K562 (cell line): ENCODE results near the gene POLK. TPM values are rescaled to one million over a fixed set of nuclear protein-coding genes. Genes with fewer than 3 reads are reported as not detected.

Experiments
- ATAC-seq: fragments of 200-7000 bp; cut with Tn5 transposase; 3 replicates; pipeline ENCODE4 v1.9.1; 2020; ENCODE audit warnings: moderate library complexity
- BruUV-seq: library from RNA; stranded (reverse); fragments of 400-500 nt; replicated peaks from 2 replicates; lab custom pipeline; 2021; lab: Mats Ljungman, UMichigan
- CTCF ChIA-PET: fragments of 300-600 bp; formaldehyde crosslinking; extraction: SDS; loops from one replicate; lab custom pipeline; 2021; ENCODE audit warnings: low intra/inter-chr PET ratio; lab: Yijun Ruan, JAX
- POLR2A ChIA-PET: fragments of 300-600, 350-650 bp; sonication (Branson Sonifier 250); formaldehyde crosslinking; extraction: SDS; loops from one replicate; lab custom pipeline; 2021; ENCODE audit warnings: antibody characterized with exemption, inconsistent platforms; lab: Yijun Ruan, JAX
- DNase-seq, 4 experiments: peaks; one replicate each; pipeline versions ENCODE4 v3.0.0 to v3.0.0-alpha.2; 2011 to 2018; ENCODE audit warnings: low spot score in 3 of 4, mixed read lengths in 3 of 4; ENCODE audit errors: extremely low read depth in 1 of 4
- FAIRE-seq: peaks from 2 replicates; lab custom pipeline; 2011; peaks lifted over from hg19 to GRCh38; lab: Jason Lieb, UNC
- H2AFZ ChIP-seq: 2 replicates; pipeline ENCODE4 v1.6.0; 2011; ENCODE audit warnings: low read depth, low read length, control low read depth, inconsistent platforms
- H3K27ac ChIP-seq: fragments of 200-600 bp; 3 replicates; pipeline ENCODE4 v1.8.0; 2011; ENCODE audit warnings: low read depth, mild to moderate bottlenecking, control low read depth, inconsistent platforms, low read length, moderate library complexity, mixed read lengths; ENCODE audit errors: extremely low read depth
- H3K27me3 ChIP-seq, 2 experiments: fragments of 300-600 bp in 1 of 2; 2 replicates in 1 of 2; 3 replicates in 1 of 2; pipeline versions ENCODE4 v1.6.0 to v1.8.0; 2011; ENCODE audit warnings: inconsistent platforms in 2 of 2, low read length in 2 of 2, mild to moderate bottlenecking in 1 of 2, mixed read lengths in 1 of 2, moderate library complexity in 1 of 2; ENCODE audit not compliant: control insufficient read depth in 2 of 2, insufficient read depth in 2 of 2
- H3K36me3 ChIP-seq: fragments of 300-600 bp; 3 replicates; pipeline ENCODE4 v1.8.0; 2011; ENCODE audit warnings: mild to moderate bottlenecking, low read length, inconsistent platforms; ENCODE audit not compliant: control insufficient read depth, insufficient read depth
- H3K4me1 ChIP-seq, 2 experiments: fragments of 200-600 bp in 1 of 2; replicated peaks in 1 of 2; 2 replicates in 1 of 2; 3 replicates in 1 of 2; pipeline versions ENCODE4 v1.5.1 to v1.8.0; 2011; ENCODE audit warnings: inconsistent platforms in 2 of 2, low read length in 2 of 2, mild to moderate bottlenecking in 1 of 2, mixed read lengths in 1 of 2, moderate library complexity in 1 of 2; ENCODE audit not compliant: control insufficient read depth in 2 of 2, insufficient read depth in 2 of 2
- H3K4me2 ChIP-seq: 2 replicates; pipeline ENCODE4 v1.6.1; 2011; ENCODE audit warnings: low read length, control low read depth, inconsistent platforms, mixed read lengths; ENCODE audit not compliant: insufficient read depth
- H3K4me3 ChIP-seq: fragments of 200-600 bp; sonication (generic), shearing (Covaris generic); 2 replicates; pipeline ENCODE4 v1.5.1; 2016; ENCODE audit warnings: control low read depth, inconsistent platforms
- H3K79me2 ChIP-seq: fragments of 200-600 bp; 3 replicates; pipeline ENCODE4 v1.8.0; 2011; ENCODE audit warnings: low read length, inconsistent platforms; ENCODE audit not compliant: control insufficient read depth, insufficient read depth
- H3K9ac ChIP-seq, 2 experiments: 2 replicates each; pipeline versions ENCODE4 v1.6.0 to v1.6.1; 2011; ENCODE audit warnings: low read depth in 2 of 2, low read length in 2 of 2, control low read depth in 1 of 2, inconsistent platforms in 1 of 2, mild to moderate bottlenecking in 1 of 2, mixed read lengths in 1 of 2; ENCODE audit not compliant: insufficient read depth in 1 of 2
- H3K9me1 ChIP-seq: one replicate; pipeline ENCODE4 v1.6.0; 2011; ENCODE audit warnings: inconsistent platforms, mild to moderate bottlenecking, low read length, moderate library complexity; ENCODE audit not compliant: control insufficient read depth, insufficient read depth
- H3K9me3 ChIP-seq: replicated peaks from 2 replicates; pipeline ENCODE4 v1.5.1; 2011; ENCODE audit warnings: low read depth, low read length, inconsistent platforms; ENCODE audit not compliant: control insufficient read depth, insufficient read depth
- H4K20me1 ChIP-seq: replicated peaks from 2 replicates; pipeline ENCODE4 v1.6.1; 2011; ENCODE audit warnings: low read length, inconsistent platforms, mixed read lengths; ENCODE audit not compliant: control insufficient read depth, insufficient read depth
- HBP1 ChIP-seq: fragments of 450-650 bp; formaldehyde crosslinking; IDR thresholded peaks from 2 replicates; pipeline ENCODE4 v1.4.0; 2022; ENCODE audit warnings: missing genetic modification characterization
- MYC ChIP-seq, 2 experiments: fragments of 250-450 bp in 1 of 2; sonication (Bioruptor Pico) in 1 of 2; IDR thresholded peaks; 2 replicates each; pipeline versions ENCODE4 v1.5.1 to v1.6.1; 2012 to 2021; ENCODE audit warnings: low read depth in 2 of 2, borderline replicate concordance in 1 of 2, improper control_type of control experiment in 1 of 2, low read length in 1 of 2, mild to moderate bottlenecking in 1 of 2, moderate library complexity in 1 of 2
- SMAD4 ChIP-seq: fragments of 250-450 bp; sonication (Bioruptor Pico); conservative IDR thresholded peaks from 2 replicates; pipeline ENCODE4 v1.8.0; 2021; ENCODE audit warnings: inconsistent platforms, mild to moderate bottlenecking, moderate library complexity
- SPI1 ChIP-seq: IDR thresholded peaks from 2 replicates; pipeline ENCODE4 v1.6.1; 2011; ENCODE audit warnings: low read depth, low read length, control low read depth, borderline replicate concordance
- ZNF274 ChIP-seq: IDR thresholded peaks from 2 replicates; pipeline ENCODE4 v1.6.1; 2011; ENCODE audit warnings: low read depth, mild to moderate bottlenecking, low read length, moderate library complexity, borderline replicate concordance
- ZNF311 ChIP-seq: fragments of 250-450 bp; sonication (Bioruptor Pico); IDR thresholded peaks from 2 replicates; pipeline ENCODE4 v1.4.0; 2020; ENCODE audit warnings: mild to moderate bottlenecking, moderate library complexity
- WGBS: fragments of 100-300 bp; shearing (Covaris generic); methylation state at CpG from one replicate; pipeline ENCODE4 v1.1.6; 2016; ENCODE audit warnings: low coverage, mixed read lengths; ENCODE audit not compliant: insufficient coverage; ENCODE audit errors: missing lambda C conversion rate; 5-methylcytosine and 5-hydroxymethylcytosine counted together
- in situ Hi-C: fragments of 300-500 bp; cut with MboI; formaldehyde crosslinking; loops from 4 replicates; pipeline ENCODE4 v1.15.0; 2018; ENCODE audit warnings: inconsistent platforms, mixed read lengths
- intact Hi-C: fragments of 100-400 bp; cut with micrococcal nuclease; formaldehyde crosslinking; loops from 2 replicates; pipeline ENCODE4 v1.14.2; 2022
- polyA plus RNA-seq, 8 experiments: library from polyadenylated mRNA; depleted of rRNA in 4 of 8; stranded (reverse) in 5 of 8; unstranded in 3 of 8; fragments of >200 nt; fragmentation: Nextera tagmentation in 2 of 8; fragmentation: Illumina TruSeq in 1 of 8; extraction: Ambion mirVana in 2 of 8; extraction: Trizol in 1 of 8; gene quantifications; 2 replicates each; pipeline versions ENCODE4 v1.2.1 to v1.2.3, GENCODE V29; 2011 to 2014; ENCODE audit warnings: inconsistent platforms in 1 of 8, missing spikeins in 1 of 8
- total RNA-seq, 7 experiments: library from RNA; depleted of rRNA in 6 of 7; stranded (reverse); fragments of >200 nt in 6 of 7; fragmentation: Illumina TruSeq in 2 of 7; extraction: Trizol in 2 of 7; gene quantifications; 2 replicates each; pipeline versions ENCODE4 v1.2.1 to v1.2.3, GENCODE V29; 2011 to 2021; ENCODE audit warnings: low replicate concordance in 1 of 7
- TF ChIP-seq, protein P1 (sequence below): fragments of 450-650 bp; IDR thresholded peaks from one replicate; pipeline ENCODE4 v1.6.1; 2018; ENCODE audit warnings: mild to moderate bottlenecking, moderate library complexity; ENCODE audit not compliant: partially characterized antibody
- TF ChIP-seq, protein P2 (sequence below), 2 experiments: fragments of 450-650 bp in 1 of 2; sonication (generic) in 1 of 2; formaldehyde crosslinking; conservative IDR thresholded peaks; 2 replicates each; pipeline versions ENCODE4 v1.4.0 to v1.8.1; 2020 to 2022; ENCODE audit warnings: mild to moderate bottlenecking in 1 of 2, missing genetic modification reagents in 1 of 2

Gene POLK
- total and polyA plus RNA-seq, 9 of the 15 experiments (the other 6 are each of a cell fraction or from before 2014, with no cell fraction given), result 6.1 to 31.6 (median 16.5) TPM

DNA sequence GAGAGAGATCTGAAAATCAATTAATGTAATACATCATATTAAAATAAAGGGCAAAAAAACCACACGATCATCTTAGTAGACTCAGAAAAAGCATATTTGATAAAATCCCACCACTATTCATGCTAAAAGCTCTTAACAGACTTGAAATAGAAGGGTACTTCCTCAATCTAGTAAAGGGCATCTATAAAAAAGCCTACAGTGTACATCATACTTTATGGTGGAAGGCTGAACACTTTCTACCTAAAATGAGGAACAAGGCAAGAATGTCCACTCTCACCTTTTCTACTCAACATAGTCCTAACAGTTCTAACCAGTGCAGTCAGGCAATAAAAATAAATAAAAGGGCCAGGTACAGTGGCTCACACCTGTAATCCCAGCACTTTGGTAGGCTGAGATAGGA, 38.9 kb downstream of the POLK start:
- H4K20me1 ChIP-seq, result no peaks in the 10 kb centered on the region
- no peak overlapping the region for H3K9ac ChIP-seq
- no TSS peak for BruUV-seq
- H3K4me2 ChIP-seq, result no peak overlapping the region
- H3K9me1 ChIP-seq, result no peaks in the 10 kb centered on the region
- H3K4me3 ChIP-seq, result no peak overlapping the region
- POLR2A ChIA-PET, result interaction anchor here (0.8 kb wide), 1 partner anchor 14 kb away, joined by 3 read pairs; no protein-coding TSS in a partner anchor
- intact Hi-C loops, result no loop called here
- TF ChIP-seq, protein P1, sequence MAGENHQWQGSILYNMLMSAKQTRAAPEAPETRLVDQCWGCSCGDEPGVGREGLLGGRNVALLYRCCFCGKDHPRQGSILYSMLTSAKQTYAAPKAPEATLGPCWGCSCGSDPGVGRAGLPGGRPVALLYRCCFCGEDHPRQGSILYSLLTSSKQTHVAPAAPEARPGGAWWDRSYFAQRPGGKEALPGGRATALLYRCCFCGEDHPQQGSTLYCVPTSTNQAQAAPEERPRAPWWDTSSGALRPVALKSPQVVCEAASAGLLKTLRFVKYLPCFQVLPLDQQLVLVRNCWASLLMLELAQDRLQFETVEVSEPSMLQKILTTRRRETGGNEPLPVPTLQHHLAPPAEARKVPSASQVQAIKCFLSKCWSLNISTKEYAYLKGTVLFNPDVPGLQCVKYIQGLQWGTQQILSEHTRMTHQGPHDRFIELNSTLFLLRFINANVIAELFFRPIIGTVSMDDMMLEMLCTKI, result no peak
- TF ChIP-seq ZNF274 (no peak), SPI1 (no peak), ZNF311 (no peak), SMAD4 (CRISPR knock-in tag) (no peak), HBP1 (CRISPR knock-in tag) (no peak), MYC (IDR thresholded peaks at IDR 0.05; ENCODE audit: low read depth, low read length) (no peak), MYC (CRISPR knock-in tag; IDR thresholded peaks at IDR 0.05; ENCODE audit: borderline replicate concordance, low read depth) (no peak)
- TF ChIP-seq, protein P2, sequence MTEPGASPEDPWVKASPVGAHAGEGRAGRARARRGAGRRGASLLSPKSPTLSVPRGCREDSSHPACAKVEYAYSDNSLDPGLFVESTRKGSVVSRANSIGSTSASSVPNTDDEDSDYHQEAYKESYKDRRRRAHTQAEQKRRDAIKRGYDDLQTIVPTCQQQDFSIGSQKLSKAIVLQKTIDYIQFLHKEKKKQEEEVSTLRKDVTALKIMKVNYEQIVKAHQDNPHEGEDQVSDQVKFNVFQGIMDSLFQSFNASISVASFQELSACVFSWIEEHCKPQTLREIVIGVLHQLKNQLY (CRISPR knock-in tag; conservative IDR thresholded peaks at IDR 0.05), result no peak
- DNase-seq (no peak), FAIRE-seq (no peak), ATAC-seq (no peak)
- peaks cover 6% of the 10 kb centered on the region; the same call in 1 of the 3 replicates for H3K79me2 ChIP-seq
- no peaks in the 10 kb centered on the region for H3K9me3 ChIP-seq
- WGBS, result 91% methylated on average over 1 of the region's 1 CpG
- peaks cover 0 to 4% of the 10 kb centered on the region in 2 experiments; a peak in 1 of 5 replicates for H3K4me1 ChIP-seq
- H3K27me3 ChIP-seq, result no peaks in the 10 kb centered on the region
- H3K27ac ChIP-seq, result no peak overlapping the region
- CTCF ChIA-PET, result no interaction called here
- H3K36me3 ChIP-seq, result peaks cover 41% of the 10 kb centered on the region
- in situ Hi-C loops, result no loop called here
- no peak overlapping the region for H2AFZ ChIP-seq
